Kidney (tissue), 14 donors: ENCODE data around the gene CLEC17A. TPM values are rescaled to one million over a fixed set of nuclear protein-coding genes. Genes with fewer than 3 reads are reported as not detected.

Source experiments
- DNase-seq, 5 donors: peaks; one replicate each; pipeline ENCODE4 v3.0.0-alpha.2; 2013 to 2020
- FAIRE-seq: peaks from 2 replicates; lab custom pipeline; 2012; peaks lifted over from hg19 to GRCh38; lab: Jason Lieb, UNC
- H3K27ac ChIP-seq, 2 donors: one replicate each; pipeline ENCODE4 v1.7.0; 2013; ENCODE audit warnings: low read depth in 2 of 2, low read length in 2 of 2, inconsistent platforms in 1 of 2
- H3K27me3 ChIP-seq: one replicate; pipeline ENCODE4 v1.7.1; 2013; ENCODE audit warnings: low read length, inconsistent platforms; ENCODE audit not compliant: control insufficient read depth, insufficient read depth
- H3K36me3 ChIP-seq, 3 donors: one replicate each; pipeline versions ENCODE4 v1.7.0 to v1.7.1; 2013; ENCODE audit warnings: low read length in 3 of 3, control low read depth in 1 of 3, inconsistent platforms in 1 of 3; ENCODE audit not compliant: insufficient read depth in 3 of 3, control insufficient read depth in 2 of 3
- H3K4me1 ChIP-seq, 3 donors: one replicate each; pipeline versions ENCODE4 v1.7.0 to v1.7.1; 2013; ENCODE audit warnings: low read length in 3 of 3, inconsistent platforms in 1 of 3, low read depth in 1 of 3; ENCODE audit not compliant: control insufficient read depth in 2 of 3, insufficient read depth in 2 of 3
- H3K4me3 ChIP-seq, 3 donors: one replicate each; pipeline versions ENCODE4 v1.7.0 to v1.8.1; 2013; ENCODE audit warnings: low read length in 3 of 3, control low read depth in 1 of 3, inconsistent platforms in 1 of 3
- H3K9ac ChIP-seq, 3 donors: one replicate each; pipeline versions ENCODE4 v1.7.0 to v1.7.1; 2013; ENCODE audit warnings: low read length in 3 of 3, control low read depth in 1 of 3, inconsistent platforms in 1 of 3
- H3K9me3 ChIP-seq, 3 donors: one replicate each; pipeline versions ENCODE4 v1.7.0 to v1.7.1; 2013; ENCODE audit warnings: low read length in 3 of 3, control low read depth in 1 of 3, inconsistent platforms in 1 of 3; ENCODE audit not compliant: control insufficient read depth in 2 of 3, insufficient read depth in 1 of 3
- intact Hi-C: fragments of 100-400 bp; cut with DNase I; formaldehyde crosslinking; loops from one replicate; pipeline ENCODE4 v1.11.1; 2022
- polyA plus RNA-seq: library from polyadenylated mRNA; stranded (reverse); fragments of 350-450 nt; fragmentation: Illumina TruSeq; extraction: RNeasy Lipid Tissue Mini Kit (QIAGEN cat#74804); gene quantifications from one replicate; pipeline ENCODE4 v1.2.3, GENCODE V29; 2014; ENCODE audit warnings: low read depth, low replicate concordance; ENCODE audit not compliant: insufficient read depth
- total RNA-seq: library from RNA; stranded (reverse); fragmentation: NEBNext Ultra II Directional; extraction: Animal tissue kit (Norgen Biotek cat#: 25700); gene quantifications from one replicate; pipeline ENCODE4 v1.2.1, GENCODE V29; 2021
- TF ChIP-seq, protein P1 (sequence below): IDR thresholded peaks from 3 replicates; pipeline ENCODE4 v1.5.1; 2012; ENCODE audit warnings: mild to moderate bottlenecking, moderate library complexity, borderline replicate concordance; ENCODE audit not compliant: insufficient read depth; ENCODE audit errors: extremely low read depth
- donor health status: control.
- donor health status: control.
- donor health status: control.
- donor health status: control.
- donor health status: control.
- donor health status: DM: yes; HTN: yes; CAD: no.
- donor health status: Normal renal cell carcinoma (clear cell type).

Gene CLEC17A
- total and polyA plus RNA-seq, 2 donors from 2014 or later = 0.76 TPM; not detected in 1

GRCh38 chr19:14648506-14648905 is 65.6 kb downstream of the CLEC17A start:
- Histone ChIP-seq H3K36me3 (no peaks in the 10 kb centered on the region), H3K27ac (no peak overlapping the region), H3K9ac (no peak overlapping the region), H3K4me1 (no peaks in the 10 kb centered on the region), H3K9me3 (no peaks in the 10 kb centered on the region), H3K4me3 (no peak overlapping the region), H3K27me3 (no peaks in the 10 kb centered on the region)
- DNase-seq = no peak
- FAIRE-seq = no peak
- TF ChIP-seq, protein P1, sequence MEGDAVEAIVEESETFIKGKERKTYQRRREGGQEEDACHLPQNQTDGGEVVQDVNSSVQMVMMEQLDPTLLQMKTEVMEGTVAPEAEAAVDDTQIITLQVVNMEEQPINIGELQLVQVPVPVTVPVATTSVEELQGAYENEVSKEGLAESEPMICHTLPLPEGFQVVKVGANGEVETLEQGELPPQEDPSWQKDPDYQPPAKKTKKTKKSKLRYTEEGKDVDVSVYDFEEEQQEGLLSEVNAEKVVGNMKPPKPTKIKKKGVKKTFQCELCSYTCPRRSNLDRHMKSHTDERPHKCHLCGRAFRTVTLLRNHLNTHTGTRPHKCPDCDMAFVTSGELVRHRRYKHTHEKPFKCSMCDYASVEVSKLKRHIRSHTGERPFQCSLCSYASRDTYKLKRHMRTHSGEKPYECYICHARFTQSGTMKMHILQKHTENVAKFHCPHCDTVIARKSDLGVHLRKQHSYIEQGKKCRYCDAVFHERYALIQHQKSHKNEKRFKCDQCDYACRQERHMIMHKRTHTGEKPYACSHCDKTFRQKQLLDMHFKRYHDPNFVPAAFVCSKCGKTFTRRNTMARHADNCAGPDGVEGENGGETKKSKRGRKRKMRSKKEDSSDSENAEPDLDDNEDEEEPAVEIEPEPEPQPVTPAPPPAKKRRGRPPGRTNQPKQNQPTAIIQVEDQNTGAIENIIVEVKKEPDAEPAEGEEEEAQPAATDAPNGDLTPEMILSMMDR = no peak
- intact Hi-C loops = no loop called here

GRCh38 chr19:14649020-14649419 is 66.1 kb downstream of the CLEC17A start:
- H3K27ac ChIP-seq = no peak overlapping the region
- H3K36me3 ChIP-seq = no peaks in the 10 kb centered on the region
- no peaks in the 10 kb centered on the region for H3K27me3 ChIP-seq
- intact Hi-C loops = no loop called here
- no peaks in the 10 kb centered on the region for H3K4me1 ChIP-seq
- no peak for FAIRE-seq
- TF ChIP-seq, protein P1 = no peak
- no peak overlapping the region for H3K4me3 ChIP-seq
- DNase-seq = no peak
- no peak overlapping the region for H3K9ac ChIP-seq
- no peaks in the 10 kb centered on the region for H3K9me3 ChIP-seq

DNA sequence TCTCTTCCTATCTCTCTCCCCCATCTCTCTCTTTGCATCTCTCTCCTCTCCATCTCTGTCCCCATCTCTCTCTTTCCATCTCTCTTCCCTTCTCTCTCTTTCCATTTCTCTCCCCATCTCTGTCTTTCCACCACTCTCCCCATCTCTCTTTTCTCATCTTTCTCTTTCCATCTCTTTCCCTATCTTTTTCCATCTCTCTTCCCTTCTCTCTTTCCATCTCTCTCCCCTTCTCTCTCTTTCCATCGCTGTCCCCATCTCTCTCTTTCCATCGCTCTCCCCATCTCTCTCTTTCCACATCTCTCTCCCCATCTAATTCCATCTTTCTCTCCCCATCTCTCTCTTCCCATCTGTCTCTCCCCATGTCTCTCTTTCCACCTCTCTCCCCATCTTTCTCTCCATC is 67.3 kb downstream of the CLEC17A start:
- H3K4me3 ChIP-seq = no peak overlapping the region
- H3K9me3 ChIP-seq = no peaks in the 10 kb centered on the region
- intact Hi-C loops = no loop called here
- no peaks in the 10 kb centered on the region for H3K36me3 ChIP-seq
- FAIRE-seq = no peak
- no peaks in the 10 kb centered on the region for H3K27me3 ChIP-seq
- no peak overlapping the region for H3K9ac ChIP-seq
- no peaks in the 10 kb centered on the region for H3K4me1 ChIP-seq
- no peak for DNase-seq
- TF ChIP-seq, protein P1 = no peak
- H3K27ac ChIP-seq = no peak overlapping the region
